Pulmonary artery endothelial cell (primary cell): ENCODE results near the gene SH3GL3. TPM values are rescaled to one million over a fixed set of nuclear protein-coding genes. Genes with fewer than 3 reads are reported as not detected.

Source experiments
- DNase-seq: peaks from one replicate; pipeline ENCODE4 v3.0.0-alpha.2; 2011; ENCODE audit warnings: low read depth, low spot score
- total RNA-seq: library from RNA; depleted of rRNA; stranded (reverse); fragments of >200 nt; gene quantifications from 2 replicates; pipeline ENCODE4 v1.2.3, GENCODE V29; 2014

The SH3GL3 gene
- total RNA-seq, 1 donor from 2014 or later: 0.07 TPM

DNA sequence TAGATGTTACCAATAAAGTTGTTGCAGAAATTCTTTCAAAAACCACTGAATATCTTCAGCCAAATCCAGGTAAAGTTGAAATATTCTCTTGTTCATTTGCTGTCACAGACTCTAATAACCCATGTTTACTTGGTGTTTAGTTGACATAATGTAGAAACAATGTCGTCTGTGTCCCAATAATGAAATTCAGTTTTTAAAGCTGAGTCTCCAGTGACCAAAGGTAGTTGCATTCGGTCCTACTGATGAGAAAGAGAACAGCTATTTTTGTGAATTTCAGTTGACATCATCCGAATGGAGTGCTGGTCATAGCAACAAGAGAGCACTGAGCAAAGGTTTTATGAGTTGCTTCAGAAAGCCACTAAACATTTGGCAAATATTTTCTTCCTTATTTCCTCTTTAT, 118.0 kb downstream of the SH3GL3 start:
- no peak for DNase-seq

DNA sequence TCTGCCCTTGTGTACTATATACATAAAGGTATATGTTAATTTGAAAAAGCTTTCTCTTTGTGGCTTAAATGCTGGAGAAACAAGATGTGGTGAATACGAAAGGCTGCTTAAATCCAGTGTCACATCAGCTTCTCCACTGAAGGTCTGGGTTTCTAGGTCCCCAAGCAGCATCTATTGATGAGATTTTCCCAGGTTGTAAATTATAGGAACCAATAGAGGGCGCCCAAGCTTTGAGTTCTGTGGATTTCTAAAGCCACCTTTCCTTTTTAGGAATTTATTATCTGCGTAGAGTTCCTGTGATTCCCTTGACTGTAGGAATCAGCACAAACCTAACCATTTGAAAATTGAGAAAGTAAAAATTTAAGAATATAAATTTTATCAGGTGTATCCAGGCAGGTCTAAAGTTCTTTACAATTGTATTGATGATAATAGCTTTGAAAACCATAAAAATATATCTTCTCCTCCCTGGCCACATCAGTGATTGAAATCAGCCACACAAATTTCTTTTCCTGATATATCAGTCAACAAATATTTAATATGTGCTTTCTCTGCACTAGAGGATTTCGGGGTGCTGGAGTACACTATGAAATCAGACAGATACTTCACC, 118.5 kb downstream of the SH3GL3 start:
- DNase-seq: no peak

DNA sequence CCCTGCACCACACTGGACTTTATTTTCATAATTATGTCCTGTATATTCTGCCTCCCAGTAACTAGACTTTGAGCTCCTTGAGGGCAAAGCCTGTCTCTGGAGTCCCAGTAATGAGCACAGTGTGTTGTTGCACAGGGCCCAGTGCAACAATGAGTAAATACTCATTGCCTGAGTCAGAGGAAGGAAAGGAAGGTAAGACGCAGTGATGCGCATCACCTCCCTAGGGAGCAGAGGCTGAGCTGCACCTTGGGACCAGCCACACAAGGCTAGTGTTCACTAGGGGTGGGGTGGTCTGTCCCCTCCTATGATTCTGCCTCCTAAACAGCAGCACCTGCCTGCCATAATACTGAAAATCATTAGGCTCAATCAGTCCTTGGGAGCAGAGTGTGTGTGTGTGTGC, 120.2 kb downstream of the SH3GL3 start:
- DNase-seq: no peak

DNA sequence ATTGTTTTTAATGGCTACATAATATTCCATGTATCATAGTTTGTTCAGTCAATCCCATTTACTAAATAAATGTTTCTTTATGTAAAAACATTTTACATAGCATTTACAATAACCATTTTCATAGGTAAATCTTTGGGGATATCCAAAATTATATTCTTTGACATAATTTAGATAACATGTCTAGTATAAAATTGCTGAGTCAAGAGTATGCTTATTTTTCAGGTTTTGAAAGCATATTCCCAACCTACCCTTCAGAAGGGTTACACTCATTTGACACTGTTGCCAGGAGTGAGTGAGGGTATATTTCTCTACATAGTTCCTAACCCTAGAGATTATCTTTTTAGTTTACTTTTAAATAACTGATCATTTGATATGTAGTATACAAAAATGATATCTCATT, 122.2 kb downstream of the SH3GL3 start:
- no peak for DNase-seq

DNA sequence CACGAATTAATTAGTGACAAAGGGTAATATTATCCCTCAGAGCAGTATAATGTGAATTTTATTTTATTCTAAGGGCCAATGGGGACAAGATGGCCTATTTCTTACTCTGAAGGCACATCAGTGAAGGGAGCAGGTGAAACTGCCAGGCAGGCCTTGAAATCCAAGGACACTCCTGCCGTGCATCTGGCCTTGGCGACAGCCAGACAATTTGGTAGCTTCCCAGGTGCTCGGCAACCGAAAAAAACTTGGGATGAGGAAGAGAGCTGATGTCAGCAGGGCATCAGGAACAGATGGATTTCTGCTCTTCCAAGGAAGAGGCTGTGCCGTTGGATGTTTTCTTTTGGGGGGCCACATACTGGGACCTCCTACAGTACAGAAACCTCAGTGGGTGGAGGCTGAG, 123.6 kb downstream of the SH3GL3 start:
- DNase-seq: no peak

DNA sequence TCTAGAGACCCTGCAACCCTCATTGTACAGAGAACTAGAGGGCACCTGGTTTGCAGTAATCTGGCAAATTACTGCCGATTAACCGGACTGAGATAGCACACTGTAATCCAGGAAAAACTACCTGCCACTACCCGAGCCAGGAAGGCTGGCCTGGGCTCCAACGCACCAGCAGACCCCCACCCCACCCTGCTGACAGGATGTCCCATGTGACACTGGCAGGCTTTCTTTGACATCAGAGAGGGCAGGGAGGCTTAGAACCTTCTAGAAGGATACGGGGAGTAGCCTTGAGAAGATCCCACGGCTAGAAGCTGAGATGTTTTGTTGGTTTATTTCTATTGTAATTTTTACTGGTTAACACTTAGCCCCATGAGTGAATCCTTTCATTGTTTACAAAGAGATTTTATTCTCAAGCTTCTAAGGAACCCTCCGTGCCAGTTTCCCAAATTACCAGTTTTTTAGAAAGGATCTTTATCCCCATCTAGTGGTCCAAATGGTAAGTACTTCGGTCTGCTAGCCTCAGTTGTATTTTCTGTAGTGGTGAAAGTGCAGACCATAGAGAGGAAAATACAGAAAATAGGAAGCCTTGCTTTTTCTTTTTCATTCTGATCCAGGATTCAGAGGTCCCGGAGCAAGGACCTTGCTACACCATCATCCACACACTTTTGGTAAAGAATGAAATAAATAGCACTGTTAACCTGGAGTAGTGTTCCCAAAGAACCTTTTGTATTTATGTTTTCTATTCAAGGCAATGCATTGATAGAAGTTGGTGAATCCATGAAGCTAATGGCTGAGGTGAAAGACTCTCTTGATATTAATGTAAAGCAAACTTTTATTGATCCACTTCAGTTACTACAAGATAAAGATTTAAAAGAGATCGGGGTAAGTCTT, 124.9 kb downstream of the SH3GL3 start:
- DNase-seq: no peak

DNA sequence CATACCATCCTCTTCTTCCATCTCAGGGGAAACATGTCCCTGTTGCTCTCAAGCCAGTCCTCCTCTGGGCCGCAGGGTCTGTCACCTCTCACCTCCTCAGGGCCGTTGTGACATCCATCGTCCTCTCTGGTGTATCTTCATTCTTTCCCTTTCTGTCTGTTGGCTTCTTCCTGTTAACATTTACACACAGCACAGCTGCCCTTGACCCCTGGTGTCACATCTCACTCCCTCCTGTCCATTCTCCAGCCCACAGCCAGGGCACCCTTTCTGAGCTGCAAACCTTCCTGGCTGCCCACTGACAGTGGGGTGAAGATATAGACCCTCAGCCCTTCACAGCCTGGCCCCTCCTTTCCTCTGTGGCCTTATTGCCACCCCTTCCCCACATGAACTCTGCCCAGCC, 127.2 kb downstream of the SH3GL3 start:
- DNase-seq: no peak

DNA sequence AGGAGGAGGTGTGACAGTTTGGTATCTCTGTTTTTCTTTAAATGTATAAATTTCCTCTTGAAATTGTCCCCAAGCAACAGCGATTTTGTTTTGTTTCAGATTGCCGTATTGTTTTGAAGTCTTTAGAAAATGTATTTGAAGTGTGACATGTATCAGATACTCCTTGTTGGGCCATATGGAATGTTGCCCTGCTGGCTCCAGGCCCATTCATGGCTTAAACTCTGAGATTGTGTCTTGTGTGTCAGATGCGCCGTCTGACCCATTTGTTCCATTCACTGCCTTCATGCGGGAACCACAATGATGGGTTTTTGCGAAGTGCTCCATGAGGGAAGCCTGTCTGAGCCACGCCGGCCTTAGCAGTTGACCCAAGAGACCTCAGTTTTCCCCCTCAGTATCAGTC, 131.6 kb downstream of the SH3GL3 start:
- no peak for DNase-seq

DNA sequence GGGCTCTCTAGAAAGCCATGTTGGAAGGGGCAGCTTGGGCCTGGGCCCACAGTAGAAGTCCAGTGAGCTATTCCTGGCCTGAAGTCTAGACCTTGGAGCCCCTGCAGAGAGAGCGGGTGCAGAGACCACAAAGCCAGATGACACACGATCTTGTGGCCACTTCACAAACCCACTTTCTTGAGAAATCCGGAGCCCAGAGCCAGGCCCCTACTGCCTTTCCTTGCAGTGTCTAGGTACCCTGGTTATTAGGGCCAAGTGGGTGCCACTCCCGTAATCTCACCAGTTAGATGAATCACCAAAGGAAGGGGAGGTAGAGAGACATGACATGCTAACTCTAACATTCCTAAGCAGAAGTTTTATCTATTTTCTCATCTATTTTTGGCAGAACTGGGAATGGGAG, 134.2 kb downstream of the SH3GL3 start:
- no peak for DNase-seq

DNA sequence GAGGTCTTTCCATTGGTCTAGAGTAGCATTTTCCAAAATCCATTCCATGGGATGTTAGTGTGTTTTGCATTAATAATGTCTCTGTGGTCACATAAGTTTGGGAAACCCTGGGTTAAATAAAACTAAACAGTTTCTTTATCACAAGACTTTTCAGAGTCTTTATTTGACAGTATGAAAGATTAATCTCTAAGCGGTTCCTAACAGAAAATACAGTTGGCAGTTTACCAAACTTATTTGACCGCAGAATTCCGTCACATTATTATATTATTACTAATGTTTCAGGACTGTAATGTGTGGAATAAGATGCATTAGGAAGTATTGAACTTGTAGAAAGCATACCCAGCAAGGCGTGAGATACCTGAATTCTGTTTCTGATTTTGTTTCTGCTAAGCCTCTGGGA, 135.2 kb downstream of the SH3GL3 start:
- DNase-seq: no peak

DNA sequence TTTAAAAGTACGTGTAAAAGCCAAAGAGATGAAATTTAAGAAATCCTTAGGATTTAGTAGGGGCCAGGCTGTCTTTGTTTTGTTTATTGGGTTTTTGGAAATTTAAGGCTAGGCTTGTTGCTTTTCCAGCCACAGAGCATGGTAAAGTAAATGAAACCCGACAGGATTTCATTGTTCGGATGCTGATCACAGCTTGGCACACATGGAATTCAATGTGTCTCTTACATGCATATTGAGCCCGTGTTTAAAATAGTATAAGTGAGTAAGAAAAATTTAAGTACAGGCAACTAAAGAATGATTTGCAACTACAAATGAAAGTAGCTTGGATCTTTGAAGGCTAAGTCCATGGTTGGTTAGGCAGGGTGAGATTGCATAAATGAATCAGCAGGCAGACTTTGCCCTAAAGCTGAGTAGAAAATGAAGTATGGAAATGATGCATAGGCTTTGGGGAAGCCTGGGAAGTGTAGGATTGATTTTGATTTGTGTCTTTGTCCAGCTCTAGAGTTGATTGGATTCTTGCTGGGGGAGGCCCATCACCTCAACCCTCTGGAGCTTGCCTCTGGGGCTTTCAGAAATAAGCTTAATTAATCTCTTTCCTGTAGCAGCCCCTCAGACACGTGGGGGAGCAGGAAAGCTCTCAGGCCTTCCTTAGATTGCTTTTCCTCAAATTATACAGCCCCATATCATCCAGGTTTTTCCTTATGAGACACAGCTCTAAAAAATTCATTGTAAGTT, 138.6 kb downstream of the SH3GL3 start:
- DNase-seq: no peak

DNA sequence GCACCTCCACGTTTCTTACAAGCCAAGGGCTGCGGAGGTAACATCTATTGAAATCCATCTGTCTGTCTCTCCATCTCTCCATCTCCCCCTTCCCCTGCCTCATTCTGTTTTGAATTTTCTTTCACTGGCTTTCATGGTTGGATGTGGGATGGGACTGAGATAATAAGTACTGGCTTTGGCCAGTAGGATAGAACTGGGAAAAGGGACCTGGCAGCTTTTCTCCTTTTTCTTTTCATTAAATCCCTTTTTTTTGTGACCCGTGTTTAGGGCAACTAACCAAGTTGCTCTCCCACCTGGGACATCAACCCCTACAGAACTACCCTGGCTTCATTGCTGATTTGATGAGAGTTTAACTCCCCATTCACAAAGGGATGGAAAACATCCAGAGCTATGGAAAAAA, 139.9 kb downstream of the SH3GL3 start:
- no peak for DNase-seq

DNA sequence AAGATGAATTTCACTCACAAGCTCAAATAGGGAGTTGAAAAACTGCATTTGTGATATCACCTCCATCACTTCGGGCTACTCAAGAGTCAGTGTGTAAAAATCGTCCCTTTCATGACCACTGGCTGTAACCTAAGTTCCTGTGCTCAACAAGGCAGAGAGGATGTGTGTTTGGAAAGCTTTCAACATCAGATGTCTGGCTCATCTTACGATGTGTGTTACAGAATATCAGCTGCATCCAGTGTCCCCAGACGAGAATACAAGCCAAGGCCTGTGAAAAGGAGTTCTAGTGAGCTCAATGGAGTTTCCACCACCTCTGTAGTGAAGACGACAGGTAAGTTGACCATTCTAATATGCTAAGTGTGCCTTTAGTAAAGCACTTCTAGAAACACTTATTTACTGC, 141.3 kb downstream of the SH3GL3 start:
- DNase-seq: no peak

DNA sequence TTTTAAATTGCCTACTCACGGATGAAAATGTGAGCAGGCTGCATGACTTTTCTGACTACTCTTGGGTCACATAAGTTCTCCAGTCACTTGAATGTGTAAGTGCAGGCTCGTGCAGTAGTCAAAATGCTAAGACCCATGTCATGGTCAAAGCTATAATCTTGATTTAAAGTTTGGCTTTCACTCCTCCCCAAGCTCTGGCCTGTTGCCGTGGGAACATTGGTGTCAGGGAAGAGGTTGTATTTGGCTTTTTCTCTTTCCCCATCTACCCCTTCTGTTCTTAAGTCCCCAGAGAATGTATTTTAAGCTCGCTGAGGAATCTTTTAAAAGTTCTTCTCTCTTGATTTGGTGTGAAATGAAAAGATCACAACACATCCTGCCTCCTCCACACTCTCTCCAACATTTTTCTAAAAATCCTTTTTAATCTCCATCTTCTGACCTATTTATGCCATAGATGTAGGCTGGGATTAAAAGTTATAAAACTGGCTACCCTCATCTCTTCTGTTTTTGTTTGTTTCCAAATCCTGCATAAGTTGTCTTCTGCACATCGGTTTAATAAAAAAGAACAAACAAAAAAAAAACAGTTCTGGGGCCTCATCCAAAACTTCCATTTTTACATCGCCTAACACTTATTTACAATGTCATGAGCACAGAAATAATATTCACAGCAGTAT, 145.4 kb downstream of the SH3GL3 start:
- DNase-seq: no peak

DNA sequence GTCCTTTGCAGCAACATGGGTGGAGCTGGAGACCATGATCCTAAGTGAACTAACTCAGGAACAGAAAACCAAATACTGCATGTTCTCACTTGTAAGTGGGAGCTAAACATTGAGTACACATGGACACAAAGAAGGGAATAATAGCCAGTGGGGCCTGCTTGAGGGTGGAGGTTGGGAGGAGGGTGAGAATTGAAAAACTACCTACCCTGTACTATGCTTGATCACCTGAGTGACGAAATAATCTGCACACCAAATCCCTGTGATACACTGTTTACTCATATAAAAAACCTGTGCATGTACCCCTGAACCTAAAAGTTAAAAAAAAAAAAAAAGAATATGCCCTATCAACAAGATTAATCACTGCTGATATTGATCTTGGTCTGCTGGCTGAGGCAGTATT, 148.1 kb downstream of the SH3GL3 start:
- no peak for DNase-seq

DNA sequence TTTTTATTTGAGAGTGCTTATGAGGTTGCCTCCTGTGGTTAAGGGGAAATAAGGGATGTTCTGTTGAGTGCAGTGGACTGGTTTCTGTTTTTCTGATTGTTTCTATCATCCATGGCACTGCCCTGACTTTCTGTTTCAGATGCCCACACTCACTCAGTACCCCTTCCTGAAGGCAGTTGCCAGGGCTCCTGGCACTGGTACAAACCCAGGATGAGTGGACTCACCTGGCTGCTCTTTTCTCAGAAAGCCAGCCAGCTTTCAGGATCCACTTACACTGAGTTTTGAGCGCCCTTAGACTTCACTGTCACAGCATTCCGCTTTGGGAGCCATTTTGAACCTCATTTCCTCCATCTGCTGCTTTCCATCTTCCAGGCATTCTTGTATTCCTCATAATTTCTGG, 150.9 kb downstream of the SH3GL3 start:
- DNase-seq: no peak

DNA sequence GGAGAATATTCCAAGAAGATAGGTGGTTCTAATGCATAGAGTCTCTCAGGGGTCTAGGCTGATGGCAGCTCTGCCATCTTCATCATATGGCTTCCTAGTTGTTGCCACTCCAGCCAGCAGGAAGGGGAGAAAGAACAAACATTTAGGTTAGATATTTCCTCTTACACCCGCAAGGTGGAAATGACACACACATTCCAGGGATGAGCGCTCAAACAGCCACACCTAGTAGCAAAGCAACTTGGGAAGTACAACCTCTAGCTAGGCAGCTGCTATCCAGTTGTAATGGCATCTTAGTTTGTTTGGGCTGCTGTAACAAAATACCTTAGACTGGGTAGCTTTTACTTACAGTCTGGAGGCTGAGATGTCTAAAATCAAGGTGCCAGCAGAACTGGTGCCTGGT, 154.9 kb downstream of the SH3GL3 start:
- no peak for DNase-seq

DNA sequence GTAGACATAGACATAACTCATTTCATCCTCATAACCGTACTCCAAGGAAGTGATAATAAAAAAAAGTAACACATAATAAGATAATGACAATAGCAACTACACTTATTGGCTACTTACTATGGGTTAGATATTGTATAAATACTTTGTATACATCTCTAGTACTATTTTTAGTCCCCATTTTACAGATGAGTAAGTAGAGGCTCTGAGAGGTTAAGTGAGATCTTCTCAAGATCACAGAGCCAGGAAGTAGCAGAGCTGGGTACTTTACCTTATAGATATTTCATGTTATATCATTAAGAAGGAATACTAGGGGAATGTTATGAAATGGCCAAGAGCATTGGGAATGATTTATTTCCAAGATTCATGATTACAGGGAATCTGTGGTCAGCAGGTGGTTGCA, 157.4 kb downstream of the SH3GL3 start:
- no peak for DNase-seq

DNA sequence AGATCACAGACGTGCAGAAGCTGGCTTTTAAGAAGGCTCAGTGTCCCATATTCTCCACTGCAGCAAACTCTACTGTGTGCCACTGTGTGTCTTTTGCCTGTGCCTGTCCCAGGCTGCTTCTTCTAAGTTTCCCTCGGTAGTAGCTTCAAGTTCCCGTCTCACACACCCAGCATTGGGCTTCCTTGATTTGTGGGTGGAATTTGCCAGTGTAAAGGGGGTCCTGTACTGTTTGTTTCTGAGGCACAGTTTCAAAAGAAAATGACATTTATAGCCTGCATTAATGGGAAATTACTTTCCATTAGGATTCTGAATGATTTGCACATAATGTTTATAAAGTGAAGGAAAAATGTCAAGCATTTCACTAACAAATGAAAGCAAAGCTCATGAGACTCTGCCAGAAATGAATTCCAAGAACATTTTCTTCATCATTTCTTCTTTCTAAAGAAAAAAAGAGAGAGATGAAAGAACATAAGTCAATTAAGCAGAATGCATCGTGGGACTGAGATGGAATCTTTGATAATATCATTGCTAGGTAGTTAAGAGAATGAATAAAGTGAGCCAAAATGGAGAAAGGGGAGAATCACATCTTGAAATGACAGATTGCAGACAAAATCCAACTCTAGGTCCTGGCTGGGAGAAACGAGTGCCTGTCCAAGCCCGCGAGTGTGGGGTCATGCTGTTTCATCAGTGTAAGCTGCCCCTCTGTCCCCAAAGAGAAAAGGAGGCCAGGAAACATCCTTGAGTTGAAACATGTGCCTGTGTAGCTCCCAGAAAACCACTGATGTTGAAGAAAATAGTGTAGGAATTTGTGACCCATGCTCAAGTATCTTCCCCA, 158.2 kb downstream of the SH3GL3 start:
- DNase-seq: no peak

DNA sequence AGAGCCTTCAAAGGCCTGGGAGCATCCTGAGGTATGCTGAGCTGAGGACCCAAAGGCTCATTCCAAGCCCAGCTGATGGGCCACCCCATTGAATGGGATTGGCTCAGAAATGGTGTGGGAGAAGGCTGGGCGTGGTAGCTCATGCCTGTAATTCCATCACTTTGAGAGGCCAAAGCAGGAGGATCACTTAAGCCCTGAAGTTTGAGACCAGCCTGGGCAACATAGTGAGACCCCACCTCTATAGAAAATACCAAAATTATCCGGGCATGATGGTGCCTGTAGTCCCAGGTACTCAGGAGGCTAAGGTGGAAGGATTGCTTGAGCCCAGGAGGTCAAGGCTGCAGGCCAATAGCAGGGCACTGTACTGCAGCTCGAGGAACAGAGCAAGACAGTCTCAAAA, 163.0 kb downstream of the SH3GL3 start:
- no peak for DNase-seq
